GM23338 (cell line): ENCODE results near the gene RASIP1.

Experiments used
- CREB1 ChIP-seq: fragments of 250-450 bp; sonication (Bioruptor Pico); IDR thresholded peaks from 2 replicates; pipeline ENCODE4 v1.5.0; 2020; ENCODE audit warnings: low read depth, mild to moderate bottlenecking, moderate library complexity
- EZH2 ChIP-seq: fragments of 200-600 bp; sonication (generic); IDR thresholded peaks from one replicate; pipeline ENCODE4 v1.8.0; 2017; ENCODE audit warnings: antibody characterized with exemption, mild to moderate bottlenecking, low read depth; ENCODE audit not compliant: unreplicated experiment
- EZH2phosphoT487 ChIP-seq: fragments of 200-600 bp; sonication (generic); IDR thresholded peaks from one replicate; pipeline ENCODE4 v1.8.1; 2018; ENCODE audit warnings: antibody characterized with exemption; ENCODE audit not compliant: unreplicated experiment
- JUNB ChIP-seq: IDR thresholded peaks from one replicate; pipeline ENCODE4 v1.6.1; 2016; ENCODE audit warnings: antibody characterized with exemption; ENCODE audit not compliant: unreplicated experiment
- NANOG ChIP-seq: IDR thresholded peaks from 2 replicates; pipeline ENCODE4 v1.6.1; 2016; ENCODE audit warnings: antibody characterized with exemption, borderline replicate concordance
- POLR2AphosphoS5 ChIP-seq: IDR thresholded peaks from 2 replicates; pipeline ENCODE4 v1.6.1; 2016; ENCODE audit warnings: antibody characterized with exemption, low read depth
- ZNF114 ChIP-seq: fragments of 250-450 bp; sonication (Bioruptor Pico); IDR thresholded peaks from 2 replicates; pipeline ENCODE4 v1.5.0; 2020; ENCODE audit warnings: mild to moderate bottlenecking, moderate library complexity
- TF ChIP-seq, protein P1 (sequence below), 2 experiments: fragments of 200-600 bp in 1 of 2; sonication (generic) in 1 of 2; conservative IDR thresholded peaks; 2 replicates each; pipeline versions ENCODE4 v1.5.1 to v1.6.1; 2016 to 2017; ENCODE audit warnings: antibody characterized with exemption in 2 of 2, low read depth in 2 of 2, mild to moderate bottlenecking in 2 of 2, moderate library complexity in 1 of 2
- TF ChIP-seq, protein P2 (sequence below): IDR thresholded peaks from one replicate; pipeline ENCODE4 v1.6.1; 2018; ENCODE audit warnings: antibody characterized with exemption; ENCODE audit not compliant: unreplicated experiment

DNA sequence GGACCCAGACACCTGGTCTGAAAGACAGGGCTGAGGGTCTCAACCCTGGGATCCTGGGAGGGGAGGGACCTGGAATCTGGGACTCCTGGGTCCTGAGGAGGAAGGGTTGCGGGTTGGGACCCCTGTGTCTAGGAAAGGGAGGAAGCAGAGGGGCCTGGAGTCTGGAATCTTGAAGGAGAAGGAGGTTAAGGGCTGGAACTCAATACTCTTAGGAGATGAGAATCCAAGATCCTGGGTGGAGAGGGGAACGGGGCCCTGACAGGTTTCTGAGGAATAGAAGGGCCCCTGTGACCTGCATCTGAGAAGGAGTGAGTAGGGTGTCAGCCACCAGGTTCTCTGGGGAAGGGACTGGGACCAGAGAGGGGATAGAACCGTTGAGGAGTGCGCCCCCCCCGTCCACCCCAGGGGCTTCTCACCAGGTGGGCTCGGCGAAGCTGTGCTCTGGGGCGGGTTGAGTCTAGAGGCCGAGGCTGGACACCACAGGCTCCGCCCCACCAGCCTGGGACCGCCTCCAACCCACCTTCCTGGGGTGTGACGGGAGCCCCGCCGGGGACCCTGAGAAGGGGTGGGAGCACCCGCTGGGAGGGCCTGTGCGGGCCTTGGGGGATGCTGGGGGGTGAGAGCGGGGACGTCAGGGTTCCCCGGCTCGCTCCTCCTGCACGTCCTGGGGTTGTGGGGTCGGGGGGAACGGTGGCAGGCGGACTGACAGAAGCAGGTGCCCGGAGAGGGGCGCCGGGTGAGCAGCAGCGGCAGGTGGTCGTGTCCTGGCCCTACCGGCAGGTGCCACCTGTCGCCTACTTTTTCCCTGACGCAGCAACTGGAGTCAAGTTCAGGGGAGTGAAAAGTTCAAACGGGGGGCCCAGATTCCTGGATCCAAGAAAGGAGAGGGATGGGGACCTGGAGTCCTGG lies 20.9 kb downstream of the RASIP1 start, which contains the start of gene MAMSTR:
- TF ChIP-seq POLR2AphosphoS5 (no peak), ZNF114 (CRISPR knock-in tag) (no peak), CREB1 (no peak), EZH2 (no peak), NANOG (no peak), JUNB (no peak), EZH2phosphoT487 (no peak)
- TF ChIP-seq, protein P1, sequence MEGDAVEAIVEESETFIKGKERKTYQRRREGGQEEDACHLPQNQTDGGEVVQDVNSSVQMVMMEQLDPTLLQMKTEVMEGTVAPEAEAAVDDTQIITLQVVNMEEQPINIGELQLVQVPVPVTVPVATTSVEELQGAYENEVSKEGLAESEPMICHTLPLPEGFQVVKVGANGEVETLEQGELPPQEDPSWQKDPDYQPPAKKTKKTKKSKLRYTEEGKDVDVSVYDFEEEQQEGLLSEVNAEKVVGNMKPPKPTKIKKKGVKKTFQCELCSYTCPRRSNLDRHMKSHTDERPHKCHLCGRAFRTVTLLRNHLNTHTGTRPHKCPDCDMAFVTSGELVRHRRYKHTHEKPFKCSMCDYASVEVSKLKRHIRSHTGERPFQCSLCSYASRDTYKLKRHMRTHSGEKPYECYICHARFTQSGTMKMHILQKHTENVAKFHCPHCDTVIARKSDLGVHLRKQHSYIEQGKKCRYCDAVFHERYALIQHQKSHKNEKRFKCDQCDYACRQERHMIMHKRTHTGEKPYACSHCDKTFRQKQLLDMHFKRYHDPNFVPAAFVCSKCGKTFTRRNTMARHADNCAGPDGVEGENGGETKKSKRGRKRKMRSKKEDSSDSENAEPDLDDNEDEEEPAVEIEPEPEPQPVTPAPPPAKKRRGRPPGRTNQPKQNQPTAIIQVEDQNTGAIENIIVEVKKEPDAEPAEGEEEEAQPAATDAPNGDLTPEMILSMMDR (conservative IDR thresholded peaks at IDR 0.05; ENCODE audit: low read depth in 2 of 2), result peak in 1 of 2 experiments; percentile 37; a peak in 2 of 4 replicates
- TF ChIP-seq, protein P2, sequence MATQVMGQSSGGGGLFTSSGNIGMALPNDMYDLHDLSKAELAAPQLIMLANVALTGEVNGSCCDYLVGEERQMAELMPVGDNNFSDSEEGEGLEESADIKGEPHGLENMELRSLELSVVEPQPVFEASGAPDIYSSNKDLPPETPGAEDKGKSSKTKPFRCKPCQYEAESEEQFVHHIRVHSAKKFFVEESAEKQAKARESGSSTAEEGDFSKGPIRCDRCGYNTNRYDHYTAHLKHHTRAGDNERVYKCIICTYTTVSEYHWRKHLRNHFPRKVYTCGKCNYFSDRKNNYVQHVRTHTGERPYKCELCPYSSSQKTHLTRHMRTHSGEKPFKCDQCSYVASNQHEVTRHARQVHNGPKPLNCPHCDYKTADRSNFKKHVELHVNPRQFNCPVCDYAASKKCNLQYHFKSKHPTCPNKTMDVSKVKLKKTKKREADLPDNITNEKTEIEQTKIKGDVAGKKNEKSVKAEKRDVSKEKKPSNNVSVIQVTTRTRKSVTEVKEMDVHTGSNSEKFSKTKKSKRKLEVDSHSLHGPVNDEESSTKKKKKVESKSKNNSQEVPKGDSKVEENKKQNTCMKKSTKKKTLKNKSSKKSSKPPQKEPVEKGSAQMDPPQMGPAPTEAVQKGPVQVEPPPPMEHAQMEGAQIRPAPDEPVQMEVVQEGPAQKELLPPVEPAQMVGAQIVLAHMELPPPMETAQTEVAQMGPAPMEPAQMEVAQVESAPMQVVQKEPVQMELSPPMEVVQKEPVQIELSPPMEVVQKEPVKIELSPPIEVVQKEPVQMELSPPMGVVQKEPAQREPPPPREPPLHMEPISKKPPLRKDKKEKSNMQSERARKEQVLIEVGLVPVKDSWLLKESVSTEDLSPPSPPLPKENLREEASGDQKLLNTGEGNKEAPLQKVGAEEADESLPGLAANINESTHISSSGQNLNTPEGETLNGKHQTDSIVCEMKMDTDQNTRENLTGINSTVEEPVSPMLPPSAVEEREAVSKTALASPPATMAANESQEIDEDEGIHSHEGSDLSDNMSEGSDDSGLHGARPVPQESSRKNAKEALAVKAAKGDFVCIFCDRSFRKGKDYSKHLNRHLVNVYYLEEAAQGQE, result no peak
